Measurements from ENCODE around the gene CFAP54. TPM values are rescaled to one million over a fixed set of nuclear protein-coding genes. Genes with fewer than 3 reads are reported as not detected.
"Not testable (repeated sequence)": the region's sequence is repeated elsewhere in the genome, so short reads cannot be mapped to it uniquely, and the experiment has no call there.

CFAP54 gene
- total RNA-seq, 2 experiments from 2014 or later = 0.33 to 1.4 TPM

DNA sequence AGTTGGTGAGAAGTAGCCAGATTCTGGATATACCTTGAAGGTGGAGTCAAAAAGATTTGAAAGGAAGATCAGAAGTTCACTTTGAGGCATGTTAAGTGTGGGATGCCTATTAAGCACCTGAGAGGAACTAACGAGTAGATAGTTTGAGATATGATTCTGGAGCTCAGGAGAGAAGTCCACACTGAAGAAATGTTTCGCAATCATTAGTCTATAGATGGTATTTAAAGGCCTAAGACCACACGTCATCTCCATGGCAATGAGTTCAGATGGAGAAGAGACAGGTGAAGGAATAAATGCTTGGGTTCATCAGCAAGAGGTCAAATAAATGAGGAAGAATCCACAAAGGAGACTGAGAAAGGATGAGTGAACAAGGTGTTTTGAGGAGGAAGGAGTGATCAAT, 224.8 kb downstream of the CFAP54 start:
- peaks cover 1% of the 10 kb centered on the region for H3K36me3 Mint-ChIP-seq
- H3K9me3 Mint-ChIP-seq (ENCODE audit: low read depth) = no peaks in the 10 kb centered on the region
- ATAC-seq = no peak
- no peak for DNase-seq
- H3K4me1 Mint-ChIP-seq = peaks cover 11% of the 10 kb centered on the region
- no peak overlapping the region for H3K27ac Mint-ChIP-seq
- no peak overlapping the region for H3K4me3 Mint-ChIP-seq
- CTCF ChIA-PET = no interaction called here
- H3K27me3 Mint-ChIP-seq = peaks cover 3% of the 10 kb centered on the region

DNA sequence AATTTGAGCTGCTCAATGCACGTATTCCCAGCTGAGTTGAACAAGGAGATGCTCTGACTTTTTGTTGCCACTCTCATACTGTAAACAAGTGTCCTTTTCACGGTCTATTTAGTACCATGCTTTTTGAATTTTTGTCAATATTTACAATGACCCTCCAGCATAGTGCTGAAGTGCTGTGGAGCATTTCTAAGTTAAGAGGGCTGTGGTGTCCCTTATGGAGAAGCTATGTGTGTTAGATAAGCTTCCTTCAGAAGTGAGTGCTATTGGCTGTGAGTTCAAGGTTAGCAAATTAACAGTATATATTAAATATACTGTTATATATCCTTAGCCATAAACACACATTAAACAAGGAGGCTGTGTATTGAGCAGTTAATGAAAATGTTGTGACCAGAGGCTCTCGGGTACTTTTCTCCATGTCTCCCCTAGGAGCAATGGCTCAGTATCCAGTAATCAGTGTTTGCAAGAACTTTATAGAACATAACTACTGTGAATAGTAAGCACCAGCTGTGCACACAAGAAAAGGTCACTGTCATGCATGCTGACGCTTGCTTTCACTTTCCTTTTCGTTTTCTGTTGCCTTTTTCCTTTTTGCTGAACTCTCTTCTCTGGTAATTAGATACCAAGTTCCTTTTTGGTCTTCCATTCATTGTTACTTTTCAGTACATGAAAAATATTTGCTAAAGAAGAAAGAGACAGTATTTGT, 230.4 kb downstream of the CFAP54 start:
- peaks cover 3% of the 10 kb centered on the region for H3K36me3 Mint-ChIP-seq
- peaks cover 19% of the 10 kb centered on the region for H3K4me1 Mint-ChIP-seq
- CTCF ChIA-PET = interaction anchor here (1.7 kb wide), 2 partner anchors 12 to 1677 kb away, joined by 3 to 5 read pairs; no protein-coding TSS in a partner anchor
- no peaks in the 10 kb centered on the region for H3K27me3 Mint-ChIP-seq
- DNase-seq (no peak), ATAC-seq (peak; percentile 88)
- H3K4me3 Mint-ChIP-seq = peak overlapping the region; percentile 88
- H3K9me3 Mint-ChIP-seq (ENCODE audit: low read depth) = no peaks in the 10 kb centered on the region
- H3K27ac Mint-ChIP-seq = peak overlapping the region; percentile 97

GRCh38 chr12:96720363-96720705, 231.0 kb downstream of the CFAP54 start:
- Mint-ChIP-seq H3K9me3 (ENCODE audit: low read depth) (no peaks in the 10 kb centered on the region), H3K36me3 (peaks cover 3% of the 10 kb centered on the region), H3K27me3 (no peaks in the 10 kb centered on the region), H3K4me1 (peaks cover 19% of the 10 kb centered on the region), H3K4me3 (peak overlapping the region; percentile 88), H3K27ac (peak overlapping the region; percentile 97)
- DNase-seq (peak; percentile 50), ATAC-seq (peak; percentile 69)
- CTCF ChIA-PET = interaction anchor here (1.7 kb wide), 2 partner anchors 11 to 1677 kb away, joined by 3 to 5 read pairs; no protein-coding TSS in a partner anchor

DNA sequence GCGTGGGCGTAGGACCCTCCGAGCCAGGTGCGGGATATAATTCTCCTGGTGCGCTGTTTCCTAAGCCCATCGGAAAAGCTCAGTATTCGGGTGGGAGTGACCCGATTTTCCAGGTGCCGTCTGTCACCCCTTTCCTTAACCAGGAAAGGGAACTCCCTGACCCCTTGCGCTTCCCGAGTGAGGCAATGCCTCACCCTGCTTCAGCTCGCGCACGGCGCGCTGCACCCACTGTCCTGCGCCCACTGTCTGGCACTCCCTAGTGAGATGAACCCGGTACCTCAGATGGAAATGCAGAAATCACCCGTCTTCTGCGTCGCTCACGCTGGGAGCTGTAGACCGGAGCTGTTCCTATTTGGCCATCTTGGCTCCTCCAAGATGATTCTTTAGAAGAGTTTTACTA, 240.1 kb downstream of the CFAP54 start:
- DNase-seq; H3K27ac Mint-ChIP-seq; H3K9me3 Mint-ChIP-seq (ENCODE audit: low read depth); CTCF ChIA-PET; ATAC-seq; H3K4me3 Mint-ChIP-seq; H3K4me1 Mint-ChIP-seq; H3K27me3 Mint-ChIP-seq; H3K36me3 Mint-ChIP-seq: not testable (repeated sequence)

DNA sequence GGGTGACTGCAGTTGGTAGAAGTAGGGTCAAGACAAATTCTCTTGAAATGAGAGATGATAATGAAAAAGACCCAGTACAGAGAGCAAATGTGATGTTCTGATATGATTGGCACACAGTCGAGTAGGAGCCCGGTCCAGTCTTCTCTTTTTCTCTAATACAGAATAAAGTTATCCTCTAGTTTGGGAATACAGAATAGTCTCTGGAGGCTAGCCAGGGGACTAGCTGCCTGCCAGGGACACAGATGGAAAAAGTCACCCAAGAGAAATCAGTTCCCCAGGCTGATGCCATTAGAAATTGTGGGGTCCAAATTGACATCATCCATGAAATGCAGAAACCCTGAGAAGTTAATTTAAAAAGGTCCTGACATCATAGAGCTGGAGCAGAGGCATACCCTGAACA, 240.5 kb downstream of the CFAP54 start:
- peaks cover 1% of the 10 kb centered on the region for H3K4me1 Mint-ChIP-seq
- DNase-seq = no peak
- no peak for ATAC-seq
- H3K27ac Mint-ChIP-seq = no peak overlapping the region
- CTCF ChIA-PET = no interaction called here
- H3K4me3 Mint-ChIP-seq = no peak overlapping the region
- no peaks in the 10 kb centered on the region for H3K36me3 Mint-ChIP-seq
- H3K9me3 Mint-ChIP-seq (ENCODE audit: low read depth) = no peaks in the 10 kb centered on the region
- H3K27me3 Mint-ChIP-seq = peaks cover 7% of the 10 kb centered on the region

GRCh38 chr12:96743606-96744005, 254.2 kb downstream of the CFAP54 start:
- Mint-ChIP-seq H3K27ac (no peak overlapping the region), H3K4me3 (no peak overlapping the region), H3K4me1 (no peaks in the 10 kb centered on the region), H3K27me3 (no peaks in the 10 kb centered on the region), H3K36me3 (no peaks in the 10 kb centered on the region), H3K9me3 (ENCODE audit: low read depth) (no peaks in the 10 kb centered on the region)
- DNase-seq (no peak), ATAC-seq (no peak)
- CTCF ChIA-PET = no interaction called here

DNA sequence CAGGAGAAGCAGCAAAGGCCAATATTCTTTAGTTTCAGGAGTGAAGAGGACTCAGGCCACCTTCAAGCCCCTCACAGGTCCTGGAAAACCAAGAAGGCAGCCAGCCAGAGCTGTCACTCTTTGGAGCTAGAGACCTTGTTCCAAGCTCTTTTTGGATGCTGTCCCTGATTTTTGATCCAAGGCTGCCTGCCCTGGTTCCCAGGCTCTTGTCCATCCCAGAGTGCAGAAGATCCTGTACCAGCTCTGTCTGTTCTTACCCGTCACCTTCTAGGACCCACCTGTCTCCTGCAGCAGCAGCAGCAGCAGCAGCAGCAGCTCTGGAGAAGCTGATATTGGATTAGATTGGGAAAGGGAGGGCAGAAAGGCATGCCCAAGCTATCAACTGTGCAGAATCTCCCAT, 260.6 kb downstream of the CFAP54 start:
- no peaks in the 10 kb centered on the region for H3K36me3 Mint-ChIP-seq
- no peak for ATAC-seq
- no peak for DNase-seq
- H3K27me3 Mint-ChIP-seq = no peaks in the 10 kb centered on the region
- no peak overlapping the region for H3K4me3 Mint-ChIP-seq
- CTCF ChIA-PET = no interaction called here
- H3K27ac Mint-ChIP-seq = no peak overlapping the region
- H3K4me1 Mint-ChIP-seq = no peaks in the 10 kb centered on the region
- H3K9me3 Mint-ChIP-seq (ENCODE audit: low read depth) = no peaks in the 10 kb centered on the region

GRCh38 chr12:96751626-96752025, 262.2 kb downstream of the CFAP54 start:
- ATAC-seq = no peak
- H3K27ac Mint-ChIP-seq = no peak overlapping the region
- DNase-seq = no peak
- no peak overlapping the region for H3K4me3 Mint-ChIP-seq
- H3K27me3 Mint-ChIP-seq = no peaks in the 10 kb centered on the region
- no peaks in the 10 kb centered on the region for H3K36me3 Mint-ChIP-seq
- no peaks in the 10 kb centered on the region for H3K4me1 Mint-ChIP-seq
- H3K9me3 Mint-ChIP-seq (ENCODE audit: low read depth) = no peaks in the 10 kb centered on the region
- CTCF ChIA-PET = no interaction called here

DNA sequence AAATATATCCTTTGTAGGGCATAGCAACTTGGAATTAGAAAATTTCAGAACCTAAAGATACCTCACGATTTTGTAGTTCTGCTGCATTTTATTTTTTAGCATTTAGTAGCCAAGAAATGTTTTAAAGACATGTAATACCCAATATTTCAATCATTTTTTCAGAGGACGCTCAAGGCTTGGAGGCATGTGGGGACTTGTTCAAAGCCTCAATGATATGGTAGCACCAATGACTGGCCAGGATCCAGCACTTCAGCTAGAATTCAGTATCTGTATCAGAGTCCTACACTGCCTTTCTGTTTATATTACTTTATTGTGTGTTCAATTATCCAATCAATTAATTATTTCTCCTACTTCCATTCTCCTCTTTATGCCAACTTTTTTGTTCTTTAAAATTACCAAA, 262.8 kb downstream of the CFAP54 start:
- H3K9me3 Mint-ChIP-seq (ENCODE audit: low read depth) = no peaks in the 10 kb centered on the region
- H3K4me3 Mint-ChIP-seq = no peak overlapping the region
- H3K4me1 Mint-ChIP-seq = no peaks in the 10 kb centered on the region
- no peaks in the 10 kb centered on the region for H3K36me3 Mint-ChIP-seq
- no peak overlapping the region for H3K27ac Mint-ChIP-seq
- ATAC-seq (no peak), DNase-seq (no peak)
- H3K27me3 Mint-ChIP-seq = no peaks in the 10 kb centered on the region
- CTCF ChIA-PET = no interaction called here

DNA sequence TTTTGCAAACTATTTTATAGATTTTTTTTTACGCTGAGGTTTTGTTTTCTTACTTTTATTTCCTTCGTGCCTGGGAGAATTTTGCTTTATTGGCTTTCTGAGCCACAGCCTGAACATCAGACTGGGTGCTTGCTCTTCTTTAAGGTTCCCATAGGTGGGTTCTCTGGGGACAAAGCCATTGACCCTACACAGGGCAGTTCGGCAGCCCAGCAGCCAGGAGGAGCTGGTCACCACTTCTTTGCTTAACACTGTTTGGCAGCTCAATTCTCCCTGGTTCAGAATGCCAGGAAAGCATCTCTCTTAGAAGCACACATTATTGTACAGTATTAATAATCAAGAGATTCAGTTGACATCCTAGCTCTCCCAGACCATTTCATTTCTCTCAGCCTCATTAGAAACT, 276.9 kb downstream of the CFAP54 start:
- Mint-ChIP-seq H3K27me3 (peaks cover 2% of the 10 kb centered on the region), H3K4me1 (no peaks in the 10 kb centered on the region)
- CTCF ChIA-PET = no interaction called here

GRCh38 chr12:96769400-96769799, 280.0 kb downstream of the CFAP54 start:
- no peaks in the 10 kb centered on the region for H3K27me3 Mint-ChIP-seq
- CTCF ChIA-PET = no interaction called here
- no peak overlapping the region for H3K4me3 Mint-ChIP-seq
- H3K27ac Mint-ChIP-seq = no peak overlapping the region
- H3K4me1 Mint-ChIP-seq = no peaks in the 10 kb centered on the region
- no peaks in the 10 kb centered on the region for H3K9me3 Mint-ChIP-seq (ENCODE audit: low read depth)
- ATAC-seq (no peak), DNase-seq (no peak)
- H3K36me3 Mint-ChIP-seq = no peaks in the 10 kb centered on the region

More for the DNA sequence above, 276.9 kb downstream of the CFAP54 start:
- ATAC-seq = no peak
- DNase-seq = no peak
- Mint-ChIP-seq H3K27ac (no peak overlapping the region), H3K4me3 (no peak overlapping the region), H3K9me3 (ENCODE audit: low read depth) (no peaks in the 10 kb centered on the region), H3K36me3 (no peaks in the 10 kb centered on the region)

GRCh38 chr12:96770219-96771102, 281.1 kb downstream of the CFAP54 start:
- Mint-ChIP-seq H3K4me1 (no peaks in the 10 kb centered on the region), H3K27ac (no peak overlapping the region), H3K27me3 (no peaks in the 10 kb centered on the region), H3K36me3 (no peaks in the 10 kb centered on the region), H3K4me3 (no peak overlapping the region), H3K9me3 (ENCODE audit: low read depth) (no peaks in the 10 kb centered on the region)
- CTCF ChIA-PET = interaction anchor here (0.6 kb wide), 1 partner anchor 62 kb away, joined by 3 read pairs; no protein-coding TSS in a partner anchor
- no peak for ATAC-seq
- DNase-seq = no peak

DNA sequence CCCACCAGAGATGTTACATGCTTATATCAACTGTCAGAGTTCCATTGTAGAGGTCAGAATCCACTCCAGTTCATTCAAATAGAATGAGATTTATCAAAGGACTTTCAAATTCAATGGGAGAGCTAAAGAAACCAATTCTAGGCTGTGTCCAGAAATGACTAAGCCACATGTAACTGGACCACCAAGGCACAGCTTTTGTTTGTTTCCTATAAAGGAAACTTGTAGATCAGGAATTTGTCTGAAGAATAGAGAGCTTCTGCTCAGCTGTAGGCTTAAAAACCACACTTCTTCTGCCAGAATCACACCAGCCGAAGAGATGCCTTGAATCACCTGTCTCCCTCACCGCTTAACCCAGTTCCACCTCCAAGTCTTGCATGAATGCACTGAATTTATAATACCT, 283.7 kb downstream of the CFAP54 start:
- H3K27ac Mint-ChIP-seq = no peak overlapping the region
- CTCF ChIA-PET = no interaction called here
- no peak overlapping the region for H3K4me3 Mint-ChIP-seq
- no peaks in the 10 kb centered on the region for H3K36me3 Mint-ChIP-seq
- H3K9me3 Mint-ChIP-seq (ENCODE audit: low read depth) = no peaks in the 10 kb centered on the region
- H3K4me1 Mint-ChIP-seq = no peaks in the 10 kb centered on the region
- no peaks in the 10 kb centered on the region for H3K27me3 Mint-ChIP-seq
- ATAC-seq (no peak), DNase-seq (no peak)

Data from activated CD8-positive, alpha-beta memory T cell treated with anti-CD3 and anti-CD28 coated beads, Interleukin-2, amount 10 ng/mL, durations not matched to agents 7 days and 5 days (primary cell).